IPS-18c (cell line): ENCODE results near the gene APBB3.

ENCODE experiments used
- H3K4me3 ChIP-seq: 2 replicates; pipeline ENCODE4 v1.7.0; 2013; ENCODE audit warnings: low read depth, mild to moderate bottlenecking, low read length, moderate library complexity; ENCODE audit not compliant: insufficient read depth
- H3K9me3 ChIP-seq: one replicate; pipeline ENCODE4 v1.6.1; 2013; ENCODE audit warnings: mild to moderate bottlenecking, low read length, moderate library complexity; ENCODE audit not compliant: control insufficient read depth, insufficient read depth

The APBB3 gene

GRCh38 chr5:140547508-140548299 is 16.7 kb downstream of the APBB3 start, which contains the start of gene EIF4EBP3:
Gene EIF4EBP3 (plus strand): TSS chr5:140547662. CDS start chr5:140547738, 76 bp downstream.
- peak within 1 kb of the TSS; percentile 71 for H3K4me3 ChIP-seq
- peaks cover 2% of the 10 kb centered on the region for H3K9me3 ChIP-seq

- Histone ChIP-seq H3K4me3 (peak overlapping the region; percentile 36; the same call in 1 of the 2 replicates), H3K9me3 (no peaks in the 10 kb centered on the region)
Measured at GRCh38 chr5:140546851-140547507, 17.4 kb downstream of the APBB3 start.

- no peaks in the 10 kb centered on the region for H3K9me3 ChIP-seq
- no peak overlapping the region for H3K4me3 ChIP-seq
Measured at GRCh38 chr5:140545606-140546005, 18.8 kb downstream of the APBB3 start.

- no peak overlapping the region for H3K4me3 ChIP-seq
- H3K9me3 ChIP-seq = no peaks in the 10 kb centered on the region
Measured at GRCh38 chr5:140544986-140545385, 19.4 kb downstream of the APBB3 start.

- Histone ChIP-seq H3K4me3 (no peak overlapping the region), H3K9me3 (no peaks in the 10 kb centered on the region)
Measured at GRCh38 chr5:140542972-140543371, 21.4 kb downstream of the APBB3 start.

GRCh38 chr5:140540227-140540626 is 24.2 kb downstream of the APBB3 start:
- Histone ChIP-seq H3K4me3 (no peak overlapping the region), H3K9me3 (no peaks in the 10 kb centered on the region)

- no peak overlapping the region for H3K4me3 ChIP-seq
Measured at GRCh38 chr5:140524003-140524402, 40.4 kb downstream of the APBB3 start.

GRCh38 chr5:140513124-140513523 is 51.3 kb downstream of the APBB3 start:
- H3K4me3 ChIP-seq = no peak overlapping the region
- no peaks in the 10 kb centered on the region for H3K9me3 ChIP-seq

More at GRCh38 chr5:140524003-140524402, 40.4 kb downstream of the APBB3 start:
- no peaks in the 10 kb centered on the region for H3K9me3 ChIP-seq

GRCh38 chr5:140509898-140510297 is 54.5 kb downstream of the APBB3 start:
- H3K9me3 ChIP-seq = no peaks in the 10 kb centered on the region

More at GRCh38 chr5:140509898-140510297, 54.5 kb downstream of the APBB3 start:
- no peak overlapping the region for H3K4me3 ChIP-seq
